Measurements from ENCODE around the gene DPH6. TPM values are rescaled to one million over a fixed set of nuclear protein-coding genes. Genes with fewer than 3 reads are reported as not detected.

Gene DPH6
- total RNA-seq, 4 donors from 2014 or later = 30.6 to 49.0 (median 36.8) TPM

DNA sequence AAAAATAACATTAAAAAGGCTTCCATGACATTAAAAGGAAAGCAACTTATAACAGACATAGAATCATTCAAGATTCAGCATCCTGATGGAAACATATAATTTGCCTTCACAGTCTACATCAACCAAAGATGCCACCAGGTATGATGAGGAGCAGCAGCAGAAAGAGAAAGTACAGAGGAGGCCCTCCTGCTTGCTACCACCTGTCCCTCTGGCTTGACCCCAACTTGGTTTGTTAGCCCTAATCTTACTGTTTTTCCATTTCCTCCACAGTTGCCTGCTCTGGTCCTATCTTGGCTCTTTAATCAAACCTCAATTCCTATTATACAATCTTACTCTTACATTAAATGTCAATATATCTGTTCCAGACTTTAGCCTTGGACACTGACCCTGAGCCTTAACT, 171.3 kb downstream of the DPH6 start:
- no peak for TF ChIP-seq POLR2A (IDR thresholded peaks at IDR 0.05)
- TF ChIP-seq, protein P1, sequence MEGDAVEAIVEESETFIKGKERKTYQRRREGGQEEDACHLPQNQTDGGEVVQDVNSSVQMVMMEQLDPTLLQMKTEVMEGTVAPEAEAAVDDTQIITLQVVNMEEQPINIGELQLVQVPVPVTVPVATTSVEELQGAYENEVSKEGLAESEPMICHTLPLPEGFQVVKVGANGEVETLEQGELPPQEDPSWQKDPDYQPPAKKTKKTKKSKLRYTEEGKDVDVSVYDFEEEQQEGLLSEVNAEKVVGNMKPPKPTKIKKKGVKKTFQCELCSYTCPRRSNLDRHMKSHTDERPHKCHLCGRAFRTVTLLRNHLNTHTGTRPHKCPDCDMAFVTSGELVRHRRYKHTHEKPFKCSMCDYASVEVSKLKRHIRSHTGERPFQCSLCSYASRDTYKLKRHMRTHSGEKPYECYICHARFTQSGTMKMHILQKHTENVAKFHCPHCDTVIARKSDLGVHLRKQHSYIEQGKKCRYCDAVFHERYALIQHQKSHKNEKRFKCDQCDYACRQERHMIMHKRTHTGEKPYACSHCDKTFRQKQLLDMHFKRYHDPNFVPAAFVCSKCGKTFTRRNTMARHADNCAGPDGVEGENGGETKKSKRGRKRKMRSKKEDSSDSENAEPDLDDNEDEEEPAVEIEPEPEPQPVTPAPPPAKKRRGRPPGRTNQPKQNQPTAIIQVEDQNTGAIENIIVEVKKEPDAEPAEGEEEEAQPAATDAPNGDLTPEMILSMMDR (IDR thresholded peaks at IDR 0.05) = no peak
- H3K27ac ChIP-seq = no peak overlapping the region
- H3K4me1 ChIP-seq = no peaks in the 10 kb centered on the region
- intact Hi-C loops (cut with DNase I) = no loop called here
- no peak for DNase-seq
- no peak overlapping the region for H3K4me3 ChIP-seq (replicated peaks in 1 of 3)
- H3K9me3 ChIP-seq = no peaks in the 10 kb centered on the region
- peaks cover 0 to 4% of the 10 kb centered on the region in 2 donors for H3K36me3 ChIP-seq
- no peaks in the 10 kb centered on the region for H3K27me3 ChIP-seq

DNA sequence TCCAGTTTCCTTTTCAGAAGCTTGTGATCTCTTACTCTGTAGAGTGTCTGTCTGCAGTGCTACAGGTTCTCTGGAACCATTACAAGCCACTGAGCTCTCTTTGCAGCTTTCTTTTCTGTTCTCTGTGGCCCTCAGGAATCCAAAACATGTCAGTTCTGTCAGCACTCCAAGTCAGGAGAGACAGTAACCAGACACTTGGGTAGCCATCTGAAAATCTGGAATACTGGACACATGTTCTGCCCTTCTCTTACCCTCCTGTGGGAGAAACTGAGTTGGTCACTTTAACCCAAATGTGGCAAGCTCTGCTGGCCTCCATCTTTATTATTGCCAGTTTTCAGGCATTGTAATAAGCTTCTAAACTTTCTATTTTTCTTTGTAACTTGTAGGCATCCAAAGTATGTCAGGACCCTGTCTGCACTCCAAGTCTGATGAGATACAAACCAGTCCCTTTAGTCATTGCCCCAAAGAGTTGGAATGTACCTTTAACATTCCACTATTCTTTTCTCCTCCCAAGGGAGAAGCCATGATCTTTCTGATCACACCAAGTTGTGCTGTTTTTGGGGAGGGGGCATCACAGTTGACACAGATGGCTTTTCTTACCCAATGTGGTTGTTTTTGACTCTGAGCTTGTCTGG, 183.7 kb downstream of the DPH6 start:
- H3K4me3 ChIP-seq (replicated peaks in 1 of 3) = no peak overlapping the region
- intact Hi-C loops (cut with DNase I) = no loop called here
- no peak for TF ChIP-seq POLR2A (IDR thresholded peaks at IDR 0.05)
- TF ChIP-seq, protein P1 (IDR thresholded peaks at IDR 0.05) = no peak
- H3K27me3 ChIP-seq = no peaks in the 10 kb centered on the region
- no peak for DNase-seq
- no peak overlapping the region for H3K27ac ChIP-seq
- no peaks in the 10 kb centered on the region for H3K36me3 ChIP-seq
- no peaks in the 10 kb centered on the region for H3K9me3 ChIP-seq
- no peaks in the 10 kb centered on the region for H3K4me1 ChIP-seq

DNA sequence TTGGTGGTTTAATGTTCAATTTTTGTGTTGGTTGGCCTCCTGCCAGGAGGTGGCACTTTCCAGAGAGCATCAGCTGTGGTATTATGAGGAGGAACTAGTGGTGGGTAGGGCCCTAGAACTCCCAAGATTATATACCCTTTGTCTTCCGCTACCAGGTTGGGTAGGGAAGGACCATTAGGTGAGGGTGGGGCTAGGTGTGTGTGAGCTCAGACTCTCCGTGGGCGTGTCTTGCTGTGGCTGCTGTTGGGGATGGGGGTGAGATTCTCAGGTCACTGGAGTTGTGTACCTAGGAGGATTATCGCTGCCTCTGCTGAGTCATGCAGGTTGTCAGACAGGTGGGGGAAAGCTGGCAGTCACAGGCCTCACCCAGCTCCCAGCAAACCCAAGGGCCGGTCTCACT, 187.1 kb downstream of the DPH6 start:
- H3K36me3 ChIP-seq = no peaks in the 10 kb centered on the region
- no peaks in the 10 kb centered on the region for H3K4me1 ChIP-seq
- TF ChIP-seq, protein P1 (IDR thresholded peaks at IDR 0.05) = no peak
- TF ChIP-seq POLR2A (IDR thresholded peaks at IDR 0.05) = no peak
- 96% methylated on average over 5 of the region's 5 CpGs; no CpG with 5 or more reads in 1 of the 2 donors for WGBS, 2 donors
- no peak overlapping the region for H3K27ac ChIP-seq
- no peaks in the 10 kb centered on the region for H3K27me3 ChIP-seq
- no peak overlapping the region for H3K4me3 ChIP-seq (replicated peaks in 1 of 3)
- no peaks in the 10 kb centered on the region for H3K9me3 ChIP-seq
- intact Hi-C loops (cut with DNase I) = no loop called here
- no peak for DNase-seq

DNA sequence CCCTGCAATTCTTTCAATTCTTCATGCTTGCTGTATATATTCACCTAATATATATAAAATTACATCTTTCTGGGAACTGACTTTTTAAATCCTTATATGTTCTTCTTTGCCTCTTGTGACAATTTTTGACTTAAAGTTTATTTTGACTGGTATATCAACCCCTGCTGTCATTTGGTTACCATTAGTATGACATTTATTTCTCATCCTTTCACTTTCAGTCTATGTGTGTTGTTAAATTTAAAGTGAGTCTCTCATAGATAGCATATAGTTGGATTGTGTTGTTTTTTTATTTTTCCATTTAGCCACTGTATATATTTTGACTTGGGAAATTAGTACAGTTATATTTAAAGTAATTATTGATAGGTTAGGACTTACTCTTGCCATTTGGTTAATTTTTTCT, 194.9 kb downstream of the DPH6 start:
- no peak for DNase-seq
- H3K27me3 ChIP-seq = no peaks in the 10 kb centered on the region
- no peak overlapping the region for H3K4me3 ChIP-seq (replicated peaks in 1 of 3)
- no peak overlapping the region for H3K27ac ChIP-seq
- no peaks in the 10 kb centered on the region for H3K36me3 ChIP-seq
- H3K9me3 ChIP-seq = no peaks in the 10 kb centered on the region
- H3K4me1 ChIP-seq = no peaks in the 10 kb centered on the region
- intact Hi-C loops (cut with DNase I) = no loop called here
- TF ChIP-seq, protein P1 (IDR thresholded peaks at IDR 0.05) = no peak
- TF ChIP-seq POLR2A (IDR thresholded peaks at IDR 0.05) = no peak

DNA sequence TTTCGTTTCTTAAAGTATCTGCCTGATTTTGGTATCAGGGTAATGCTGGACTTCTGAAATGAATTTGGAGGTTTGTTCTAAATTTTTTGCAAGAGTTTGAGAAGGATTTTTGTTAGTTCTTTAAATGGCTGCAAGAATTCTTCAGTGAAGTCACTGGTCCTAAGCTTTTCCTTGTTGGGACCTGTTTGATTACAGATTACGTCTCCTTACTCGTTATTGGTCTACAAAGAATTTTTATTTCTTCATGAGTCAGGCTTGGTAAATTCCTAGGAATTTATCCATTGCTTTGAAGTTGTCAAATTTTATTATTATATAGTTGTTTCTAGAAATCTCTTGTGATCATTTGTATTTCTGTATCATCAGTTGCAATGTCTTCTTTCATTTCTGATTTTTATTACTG, 196.0 kb downstream of the DPH6 start:
- WGBS, 2 donors = 76 to 82% methylated on average over 3 of the region's 3 CpGs
- no peak overlapping the region for H3K27ac ChIP-seq
- TF ChIP-seq, protein P1 (IDR thresholded peaks at IDR 0.05) = no peak
- no peak for TF ChIP-seq POLR2A (IDR thresholded peaks at IDR 0.05)
- no peaks in the 10 kb centered on the region for H3K4me1 ChIP-seq
- no peaks in the 10 kb centered on the region for H3K9me3 ChIP-seq
- intact Hi-C loops (cut with DNase I) = no loop called here
- H3K27me3 ChIP-seq = no peaks in the 10 kb centered on the region
- DNase-seq = no peak
- H3K36me3 ChIP-seq = no peaks in the 10 kb centered on the region
- H3K4me3 ChIP-seq (replicated peaks in 1 of 3) = no peak overlapping the region

All from thyroid gland (tissue), 4 donors.